ENCODE data around the gene LIPC.
A peak's percentile ranks its signal among the peaks of the same experiment; 100 is the strongest.

Gene LIPC

GRCh38 chr15:58440922-58441321 lies 9.1 kb downstream of the LIPC start:
- no peak for TF ChIP-seq CTCF (IDR thresholded peaks at IDR 0.05; ENCODE audit: low read depth, low read length)
- in situ Hi-C loops (cut with HindIII; ENCODE audit: low sequenced_read_pairs), result no loop called here
- DNase-seq (ENCODE audit: low read depth, low spot score), result no peak
- H3K4me3 ChIP-seq (ENCODE audit: low read depth, low read length), result no peak overlapping the region

- H3K4me3 ChIP-seq (ENCODE audit: low read depth, low read length), result no peak overlapping the region
- in situ Hi-C loops (cut with HindIII; ENCODE audit: low sequenced_read_pairs), result no loop called here
- TF ChIP-seq CTCF (IDR thresholded peaks at IDR 0.05; ENCODE audit: low read depth, low read length), result no peak
- DNase-seq (ENCODE audit: low read depth, low spot score), result peak; percentile 74
Measured at GRCh38 chr15:58441376-58442070, 9.7 kb downstream of the LIPC start.

- no peak for TF ChIP-seq CTCF (IDR thresholded peaks at IDR 0.05; ENCODE audit: low read depth, low read length)
- in situ Hi-C loops (cut with HindIII; ENCODE audit: low sequenced_read_pairs), result no loop called here
- DNase-seq (ENCODE audit: low read depth, low spot score), result no peak
- H3K4me3 ChIP-seq (ENCODE audit: low read depth, low read length), result no peak overlapping the region
Measured at GRCh38 chr15:58442122-58442521, 10.3 kb downstream of the LIPC start.

GRCh38 chr15:58443308-58443707 lies 11.5 kb downstream of the LIPC start:
- DNase-seq (ENCODE audit: low read depth, low spot score), result no peak
- no peak overlapping the region for H3K4me3 ChIP-seq (ENCODE audit: low read depth, low read length)
- no peak for TF ChIP-seq CTCF (IDR thresholded peaks at IDR 0.05; ENCODE audit: low read depth, low read length)
- in situ Hi-C loops (cut with HindIII; ENCODE audit: low sequenced_read_pairs), result no loop called here

- no peak for TF ChIP-seq CTCF (IDR thresholded peaks at IDR 0.05; ENCODE audit: low read depth, low read length)
- in situ Hi-C loops (cut with HindIII; ENCODE audit: low sequenced_read_pairs), result no loop called here
- no peak overlapping the region for H3K4me3 ChIP-seq (ENCODE audit: low read depth, low read length)
- DNase-seq (ENCODE audit: low read depth, low spot score), result no peak
Measured at GRCh38 chr15:58444056-58444455, 12.3 kb downstream of the LIPC start.

- no peak overlapping the region for H3K4me3 ChIP-seq (ENCODE audit: low read depth, low read length)
- in situ Hi-C loops (cut with HindIII; ENCODE audit: low sequenced_read_pairs), result no loop called here
- no peak for TF ChIP-seq CTCF (IDR thresholded peaks at IDR 0.05; ENCODE audit: low read depth, low read length)
- DNase-seq (ENCODE audit: low read depth, low spot score), result peak; percentile 82
Measured at GRCh38 chr15:58444658-58445332, 13.0 kb downstream of the LIPC start.
